Hepatocyte (in vitro differentiated cells): ENCODE data around the gene EPO.

Experiments used
- CTCF ChIP-seq: fragments of 200-600 bp; sonication (generic); IDR thresholded peaks from 2 replicates; pipeline ENCODE4 v1.5.1; 2016; ENCODE audit warnings: antibody characterized with exemption, mild to moderate bottlenecking; ENCODE audit not compliant: poor library complexity
- EZH2 ChIP-seq: fragments of 200-600 bp; sonication (generic); IDR thresholded peaks from 2 replicates; pipeline ENCODE4 v1.6.1; 2016; ENCODE audit warnings: antibody characterized with exemption, mild to moderate bottlenecking, borderline replicate concordance

- TF ChIP-seq CTCF (no peak), EZH2 (no peak)
Observed at GRCh38 chr7:100699018-100699417, 21.2 kb upstream of the EPO start.
